ENCODE data around the gene TSNAX.

Gene TSNAX

GRCh38 chr1:231507476-231508355 lies 20.8 kb upstream of the TSNAX start:
- ChIA-PET POLR2A (no interaction called here), CTCF (interaction anchor here (1.8 kb wide), 1 partner anchor 151 kb away, joined by 4 read pairs; no protein-coding TSS in a partner anchor)
- no peak for DNase-seq (ENCODE audit: low read depth, low spot score)
- TF ChIP-seq CTCF (IDR thresholded peaks at IDR 0.05; ENCODE audit: insufficient read depth, low read length, missing control alignments): no peak
- no peak overlapping the region for H3K4me3 ChIP-seq (ENCODE audit: low read depth, low read length)

- DNase-seq (ENCODE audit: low read depth, low spot score): no peak
- no peak for TF ChIP-seq CTCF (IDR thresholded peaks at IDR 0.05; ENCODE audit: insufficient read depth, low read length, missing control alignments)
- ChIA-PET POLR2A (no interaction called here), CTCF (interaction anchor here (1.8 kb wide), 1 partner anchor 152 kb away, joined by 4 read pairs; no protein-coding TSS in a partner anchor)
- no peak overlapping the region for H3K4me3 ChIP-seq (ENCODE audit: low read depth, low read length)
These were observed 20.0 kb upstream of the TSNAX start for GRCh38 chr1:231508497-231508896.

GRCh38 chr1:231508941-231509340 lies 19.5 kb upstream of the TSNAX start:
- no peak for TF ChIP-seq CTCF (IDR thresholded peaks at IDR 0.05; ENCODE audit: insufficient read depth, low read length, missing control alignments)
- no peak overlapping the region for H3K4me3 ChIP-seq (ENCODE audit: low read depth, low read length)
- ChIA-PET POLR2A (no interaction called here), CTCF (interaction anchor here (1.6 to 1.8 kb wide), 2 partner anchors 10 to 152 kb away, joined by 4 read pairs; no protein-coding TSS in a partner anchor)
- DNase-seq (ENCODE audit: low read depth, low spot score): no peak

- peak; percentile 49 for DNase-seq (ENCODE audit: low read depth, low spot score)
- POLR2A ChIA-PET: no interaction called here
- no peak for TF ChIP-seq CTCF (IDR thresholded peaks at IDR 0.05; ENCODE audit: insufficient read depth, low read length, missing control alignments)
- CTCF ChIA-PET: no interaction called here
- H3K4me3 ChIP-seq (ENCODE audit: low read depth, low read length): no peak overlapping the region
These were observed 16.2 kb upstream of the TSNAX start for GRCh38 chr1:231512147-231512698.

GRCh38 chr1:231515748-231516147 lies 12.7 kb upstream of the TSNAX start:
- H3K4me3 ChIP-seq (ENCODE audit: low read depth, low read length): no peak overlapping the region
- ChIA-PET CTCF (no interaction called here), POLR2A (no interaction called here)
- DNase-seq (ENCODE audit: low read depth, low spot score): no peak
- TF ChIP-seq CTCF (IDR thresholded peaks at IDR 0.05; ENCODE audit: insufficient read depth, low read length, missing control alignments): no peak

GRCh38 chr1:231517076-231517475 lies 11.4 kb upstream of the TSNAX start:
- TF ChIP-seq CTCF (IDR thresholded peaks at IDR 0.05; ENCODE audit: insufficient read depth, low read length, missing control alignments): no peak
- ChIA-PET CTCF (no interaction called here), POLR2A (no interaction called here)
- H3K4me3 ChIP-seq (ENCODE audit: low read depth, low read length): no peak overlapping the region
- no peak for DNase-seq (ENCODE audit: low read depth, low spot score)
